A549 (cell line): ENCODE measurements around the gene SH2B3. TPM values are rescaled to one million over a fixed set of nuclear protein-coding genes. Genes with fewer than 3 reads are reported as not detected.
A peak's percentile ranks its signal among the peaks of the same experiment; 100 is the strongest.

ENCODE experiments used
- ATAC-seq, 2 experiments: fragments of 200-7000 bp in 1 of 2; fragments of >200 bp in 1 of 2; cut with Nextera tagmentation in 1 of 2; cut with Tn5 transposase in 1 of 2; 3 replicates each; pipeline versions ENCODE4 v1.8.0 to v1.9.1; 2018 to 2020; ENCODE audit warnings: mild to moderate bottlenecking in 1 of 2, moderate library complexity in 1 of 2
- CTCF ChIA-PET: fragments of 300-600 bp; sonication (Branson Sonifier 250); formaldehyde crosslinking; extraction: SDS; loops from one replicate; lab custom pipeline; 2021; ENCODE audit warnings: antibody characterized with exemption, inconsistent platforms; lab: Yijun Ruan, JAX
- POLR2A ChIA-PET: fragments of 350-600 bp; formaldehyde crosslinking; extraction: SDS; loops from one replicate; lab custom pipeline; 2021; ENCODE audit warnings: antibody characterized with exemption, inconsistent platforms; lab: Yijun Ruan, JAX
- DNase-seq, 2 experiments: peaks; one replicate each; pipeline versions ENCODE4 v3.0.0 to v3.0.0-alpha.2; 2011 to 2016; ENCODE audit warnings: low read depth in 1 of 2, low spot score in 1 of 2
- FAIRE-seq: peaks from 2 replicates; lab custom pipeline; 2011; peaks lifted over from hg19 to GRCh38; lab: Jason Lieb, UNC
- H3K27ac ChIP-seq, 2 experiments: fragments of >200 bp; sonication (Bioruptor Twin); formaldehyde crosslinking; 3 replicates each; pipeline ENCODE4 v1.5.1; 2016 to 2017
- H3K4me1 ChIP-seq: fragments of >200 bp; sonication (Bioruptor Twin); formaldehyde crosslinking; 3 replicates; pipeline ENCODE4 v1.6.1; 2016
- H3K4me2 ChIP-seq: fragments of >200 bp; sonication (Bioruptor Twin); formaldehyde crosslinking; 3 replicates; pipeline ENCODE4 v1.6.1; 2016
- H3K4me3 ChIP-seq: fragments of >200 bp; sonication (Bioruptor Twin); formaldehyde crosslinking; 3 replicates; pipeline ENCODE4 v1.5.1; 2016
- H3K9me3 ChIP-seq: fragments of >200 bp; sonication (Bioruptor Twin); formaldehyde crosslinking; 3 replicates; pipeline ENCODE4 v1.6.1; 2016
- E2F6 ChIP-seq: IDR thresholded peaks from 2 replicates; pipeline ENCODE4 v1.6.1; 2012; ENCODE audit warnings: low read depth, borderline replicate concordance
- EHMT2 ChIP-seq: fragments of 200-600 bp; sonication (generic); IDR thresholded peaks from 2 replicates; pipeline ENCODE4 v1.6.1; 2016; ENCODE audit warnings: antibody characterized with exemption, low read depth, mild to moderate bottlenecking, moderate library complexity
- ESRRA ChIP-seq: fragments of 150-350 bp; IDR thresholded peaks from 2 replicates; pipeline ENCODE4 v1.6.1; 2014; ENCODE audit warnings: mild to moderate bottlenecking, low read length, borderline replicate concordance
- HOXA7 ChIP-seq: fragments of 250-450 bp; sonication (Bioruptor Pico); IDR thresholded peaks from 2 replicates; pipeline ENCODE4 v1.5.0; 2020; ENCODE audit warnings: mild to moderate bottlenecking, moderate library complexity
- HOXB13 ChIP-seq: fragments of 250-450 bp; sonication (Bioruptor Pico); IDR thresholded peaks from 2 replicates; pipeline ENCODE4 v1.5.0; 2020; ENCODE audit warnings: low read depth, mild to moderate bottlenecking, moderate library complexity
- KDM5A ChIP-seq: fragments of 200-600 bp; sonication (generic); IDR thresholded peaks from 2 replicates; pipeline ENCODE4 v1.6.1; 2016; ENCODE audit warnings: antibody characterized with exemption, mild to moderate bottlenecking
- NPAS2 ChIP-seq: fragments of 250-450 bp; sonication (Bioruptor Pico); IDR thresholded peaks from 2 replicates; pipeline ENCODE4 v1.8.0; 2022; ENCODE audit warnings: mild to moderate bottlenecking, moderate library complexity, borderline replicate concordance
- POLR2AphosphoS2 ChIP-seq: conservative IDR thresholded peaks from 2 replicates; pipeline ENCODE4 v1.6.1; 2012; ENCODE audit warnings: low read length, improper control_type of control experiment, inconsistent platforms
- RAD21 ChIP-seq, 2 experiments: fragments of >200 bp in 1 of 2; sonication (Bioruptor Twin) in 1 of 2; formaldehyde crosslinking in 1 of 2; IDR thresholded peaks in 1 of 2; conservative IDR thresholded peaks in 1 of 2; 2 replicates in 1 of 2; 3 replicates in 1 of 2; pipeline ENCODE4 v1.6.1; 2012 to 2018; ENCODE audit warnings: inconsistent platforms in 1 of 2
- RCOR1 ChIP-seq: fragments of 150-350 bp; IDR thresholded peaks from 2 replicates; pipeline ENCODE4 v1.6.1; 2014; ENCODE audit warnings: antibody characterized with exemption, low read length, low read depth
- REST ChIP-seq: fragments of 200-600 bp; sonication (generic); IDR thresholded peaks from 2 replicates; pipeline ENCODE4 v1.6.1; 2016; ENCODE audit warnings: antibody characterized with exemption, mild to moderate bottlenecking, moderate library complexity
- TP53 ChIP-seq: fragments of 250-450 bp; sonication (Bioruptor Pico); IDR thresholded peaks from 2 replicates; pipeline ENCODE4 v1.5.0; 2021; ENCODE audit warnings: mild to moderate bottlenecking, moderate library complexity
- USF2 ChIP-seq: fragments of 450-650 bp; IDR thresholded peaks from 2 replicates; pipeline ENCODE4 v1.6.1; 2014; ENCODE audit warnings: antibody characterized with exemption
- ZC3H11A ChIP-seq: fragments of 450-650 bp; IDR thresholded peaks from 2 replicates; pipeline ENCODE4 v1.6.1; 2014; ENCODE audit warnings: antibody characterized with exemption, mild to moderate bottlenecking
- WGBS: methylation state at CpG from one replicate; pipeline ENCODE4 v1.1.6; 2017; ENCODE audit errors: missing lambda C conversion rate; 5-methylcytosine and 5-hydroxymethylcytosine counted together
- polyA plus RNA-seq, 4 experiments: library from polyadenylated mRNA; depleted of rRNA in 3 of 4; stranded (reverse); fragments of >200 nt; fragmentation: RNase III in 1 of 4; extraction: RNeasy Plus Mini Kit Qiagen cat#74134 plus additional on column Dnase treatment in 1 of 4; gene quantifications; 2 replicates in 3 of 4; 3 replicates in 1 of 4; pipeline ENCODE4 v1.2.3, GENCODE V29; 2011 to 2017
- TF ChIP-seq, protein P1 (sequence below): fragments of >200 bp; sonication (Bioruptor Twin); formaldehyde crosslinking; IDR thresholded peaks from 3 replicates; pipeline ENCODE4 v1.5.1; 2016
- TF ChIP-seq, protein P2 (sequence below): fragments of >200 bp; sonication (Bioruptor Twin); formaldehyde crosslinking; IDR thresholded peaks from 2 replicates; pipeline ENCODE4 v1.6.1; 2016

The SH2B3 gene
- polyA plus RNA-seq, 2 of the 4 experiments (the other 2 are of a cell fraction), result 2.3 to 2.5 TPM

DNA sequence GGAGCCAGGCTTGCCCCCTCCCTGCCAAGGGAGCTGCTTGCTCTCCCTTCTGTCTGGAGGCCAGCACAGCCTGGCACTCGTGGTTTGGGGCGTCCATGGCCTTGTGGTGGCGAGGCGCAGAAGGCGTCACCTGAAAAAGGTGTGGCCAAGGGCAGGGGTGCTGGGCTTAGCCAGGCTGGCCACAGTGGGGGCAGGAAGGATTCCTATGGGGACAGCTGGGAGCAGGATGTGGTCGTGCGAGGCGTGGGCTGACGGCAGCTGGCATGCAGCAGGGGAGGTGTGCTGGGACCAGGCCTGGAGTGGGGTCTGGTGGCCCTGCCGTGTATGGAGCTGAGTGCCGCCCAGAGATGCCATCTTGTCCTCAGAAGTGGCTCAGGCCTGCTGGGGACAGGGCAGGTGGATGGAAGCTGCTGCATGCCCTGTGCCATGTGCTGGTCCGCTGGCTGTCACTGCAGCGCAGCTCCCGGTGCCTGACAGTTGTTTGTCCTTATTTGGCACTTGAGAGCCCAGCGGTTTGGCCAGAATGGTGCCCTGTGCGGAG, 30.0 kb downstream of the SH2B3 start:
- Histone ChIP-seq H3K4me1 (peaks cover 33% of the 10 kb centered on the region), H3K4me3 (no peak overlapping the region), H3K4me2 (no peak overlapping the region), H3K27ac (no peak overlapping the region), H3K9me3 (no peaks in the 10 kb centered on the region)
- FAIRE-seq (no peak), DNase-seq (no peak), ATAC-seq (peak; percentile 2 to 5; a peak in 3 of 6 replicates)
- WGBS, result 93% methylated on average over 16 of the region's 16 CpGs
- TF ChIP-seq REST (no peak), KDM5A (no peak), ZC3H11A (no peak), NPAS2 (CRISPR knock-in tag) (no peak), TP53 (CRISPR knock-in tag) (no peak), E2F6 (no peak)
- ChIA-PET POLR2A (no interaction called here), CTCF (interaction anchor here (0.8 to 17.4 kb wide), 4 partner anchors 8 to 37 kb away, joined by 3 to 154 read pairs (median 3); no protein-coding TSS in a partner anchor)

DNA sequence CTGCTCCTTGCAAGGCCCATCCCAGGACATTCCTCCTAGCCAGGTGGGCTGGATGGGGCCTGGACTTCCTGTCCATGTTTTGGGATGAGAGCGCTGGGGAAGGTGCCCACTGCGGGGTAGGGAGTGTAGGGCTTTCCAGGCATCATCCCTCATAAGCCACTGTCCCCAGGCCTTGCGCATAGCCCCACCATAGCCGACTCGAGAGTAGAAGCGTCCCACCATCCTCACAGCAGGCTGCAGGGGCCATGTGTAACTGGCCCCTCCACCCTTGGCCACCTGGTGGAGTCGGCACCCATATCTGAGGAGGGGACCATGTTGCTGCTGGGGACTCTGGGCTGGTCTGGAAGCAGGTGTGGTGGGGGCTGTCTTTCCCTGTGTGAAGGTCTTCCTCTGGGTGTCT, 30.5 kb downstream of the SH2B3 start:
- no peak overlapping the region for H3K4me2 ChIP-seq
- TF ChIP-seq, protein P1, sequence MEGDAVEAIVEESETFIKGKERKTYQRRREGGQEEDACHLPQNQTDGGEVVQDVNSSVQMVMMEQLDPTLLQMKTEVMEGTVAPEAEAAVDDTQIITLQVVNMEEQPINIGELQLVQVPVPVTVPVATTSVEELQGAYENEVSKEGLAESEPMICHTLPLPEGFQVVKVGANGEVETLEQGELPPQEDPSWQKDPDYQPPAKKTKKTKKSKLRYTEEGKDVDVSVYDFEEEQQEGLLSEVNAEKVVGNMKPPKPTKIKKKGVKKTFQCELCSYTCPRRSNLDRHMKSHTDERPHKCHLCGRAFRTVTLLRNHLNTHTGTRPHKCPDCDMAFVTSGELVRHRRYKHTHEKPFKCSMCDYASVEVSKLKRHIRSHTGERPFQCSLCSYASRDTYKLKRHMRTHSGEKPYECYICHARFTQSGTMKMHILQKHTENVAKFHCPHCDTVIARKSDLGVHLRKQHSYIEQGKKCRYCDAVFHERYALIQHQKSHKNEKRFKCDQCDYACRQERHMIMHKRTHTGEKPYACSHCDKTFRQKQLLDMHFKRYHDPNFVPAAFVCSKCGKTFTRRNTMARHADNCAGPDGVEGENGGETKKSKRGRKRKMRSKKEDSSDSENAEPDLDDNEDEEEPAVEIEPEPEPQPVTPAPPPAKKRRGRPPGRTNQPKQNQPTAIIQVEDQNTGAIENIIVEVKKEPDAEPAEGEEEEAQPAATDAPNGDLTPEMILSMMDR, result no peak
- no peak for TF ChIP-seq USF2
- TF ChIP-seq POLR2AphosphoS2, result peak; percentile 32; the same call in 1 of the 2 replicates
- TF ChIP-seq RCOR1, result no peak
- no peak for TF ChIP-seq ESRRA
- no peak for TF ChIP-seq HOXB13 (CRISPR knock-in tag)
- 0 out of 5 replicates have a peak, but pooled peaks of 1 of the 2 experiments have one; percentile 3 for TF ChIP-seq RAD21 (conservative IDR thresholded peaks at IDR 0.05 in 1 of 2, IDR thresholded peaks at IDR 0.05 in 1 of 2)
- TF ChIP-seq HOXA7 (CRISPR knock-in tag), result no peak
- TF ChIP-seq EHMT2, result no peak
- no peak for TF ChIP-seq REST
- TF ChIP-seq, protein P2, sequence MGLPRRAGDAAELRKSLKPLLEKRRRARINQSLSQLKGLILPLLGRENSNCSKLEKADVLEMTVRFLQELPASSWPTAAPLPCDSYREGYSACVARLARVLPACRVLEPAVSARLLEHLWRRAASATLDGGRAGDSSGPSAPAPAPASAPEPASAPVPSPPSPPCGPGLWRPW, result no peak
- ATAC-seq (peak; percentile 2 to 8; a peak in 3 of 6 replicates), DNase-seq (no peak), FAIRE-seq (no peak)
- CTCF ChIA-PET, result interaction anchor here (1.6 to 17.4 kb wide), 2 partner anchors 31 to 38 kb away, joined by 3 to 154 read pairs; no protein-coding TSS in a partner anchor
- peaks cover 33% of the 10 kb centered on the region for H3K4me1 ChIP-seq
- no peak overlapping the region for H3K27ac ChIP-seq
- WGBS, result 89% methylated on average over 7 of the region's 7 CpGs
- H3K4me3 ChIP-seq, result no peak overlapping the region
- no peaks in the 10 kb centered on the region for H3K9me3 ChIP-seq
- POLR2A ChIA-PET, result no interaction called here
